GM21423 (cell line): ENCODE data around the gene ENC1.
A peak's percentile ranks its signal among the peaks of the same experiment; 100 is the strongest.

Source experiments
- ATAC-seq: cut with Tn5 transposase; IDR thresholded peaks from one replicate; pipeline ENCODE4 v1.9.1; 2021; ENCODE audit warnings: mild to moderate bottlenecking, moderate library complexity; ENCODE audit not compliant: unreplicated experiment

Gene ENC1

GRCh38 chr5:74633695-74634094 is 6.8 kb downstream of the ENC1 start:
- no peak for ATAC-seq

GRCh38 chr5:74632947-74633356 is 7.6 kb downstream of the ENC1 start:
- ATAC-seq: no peak

- ATAC-seq: peak; percentile 91
These were observed 9.2 kb downstream of the ENC1 start for GRCh38 chr5:74631081-74631953.

- no peak for ATAC-seq
These were observed 10.0 kb downstream of the ENC1 start for GRCh38 chr5:74630453-74631066.

- ATAC-seq: no peak
These were observed 11.2 kb downstream of the ENC1 start for GRCh38 chr5:74629326-74629725.

- ATAC-seq: no peak
These were observed 12.2 kb downstream of the ENC1 start for GRCh38 chr5:74628359-74628758.

- ATAC-seq: no peak
These were observed 12.8 kb downstream of the ENC1 start for GRCh38 chr5:74627646-74628279.

GRCh38 chr5:74626386-74627222 is 13.9 kb downstream of the ENC1 start:
- no peak for ATAC-seq

GRCh38 chr5:74625742-74626241 is 14.7 kb downstream of the ENC1 start:
- ATAC-seq: no peak

- ATAC-seq: no peak
These were observed 15.5 kb downstream of the ENC1 start for GRCh38 chr5:74624931-74625505.

GRCh38 chr5:74624501-74624900 is 16.0 kb downstream of the ENC1 start:
- ATAC-seq: no peak

GRCh38 chr5:74623748-74624408 is 16.6 kb downstream of the ENC1 start:
- no peak for ATAC-seq

- no peak for ATAC-seq
These were observed 17.4 kb downstream of the ENC1 start for GRCh38 chr5:74623006-74623611.

GRCh38 chr5:74622122-74622521 is 18.4 kb downstream of the ENC1 start:
- no peak for ATAC-seq

GRCh38 chr5:74621492-74621891 is 19.0 kb downstream of the ENC1 start:
- ATAC-seq: no peak

GRCh38 chr5:74619308-74619707 is 21.2 kb downstream of the ENC1 start:
- ATAC-seq: no peak

GRCh38 chr5:74618106-74618505 is 22.4 kb downstream of the ENC1 start:
- ATAC-seq: no peak

GRCh38 chr5:74617202-74617601 is 23.3 kb downstream of the ENC1 start:
- no peak for ATAC-seq
